NCI-H2196 treated with DMSO at 0.1 percent for 48 hours (cell line): ENCODE measurements around the gene RARRES1.

Experiments
- DNase-seq: peaks from one replicate; lab custom pipeline; 2025; ENCODE audit not compliant: unreplicated experiment; lab: John Stamatoyannopoulos, UW

Gene RARRES1

DNA sequence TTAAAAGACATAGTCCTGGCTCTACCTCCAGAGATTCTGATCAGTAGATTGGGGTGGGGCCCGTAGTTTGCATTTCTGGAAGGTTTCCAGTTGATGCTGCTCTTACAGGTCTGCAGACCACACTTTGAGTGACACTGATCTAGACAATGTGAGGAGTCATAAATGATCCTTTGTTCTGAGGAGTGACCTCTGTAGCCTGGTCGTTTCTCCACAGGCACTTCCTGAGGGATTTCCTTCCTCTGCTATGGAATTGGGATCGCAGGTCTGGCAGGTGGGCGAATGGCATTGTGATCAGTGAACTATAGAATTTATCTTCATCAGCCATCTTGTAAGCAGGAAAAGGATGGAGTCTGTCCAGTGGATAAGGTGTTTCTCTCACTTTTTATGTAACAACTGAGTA is 82.5 kb downstream of the RARRES1 start:
- no peak for DNase-seq
